LoVo (cell line): ENCODE results near the gene SP140L.
"Not testable (repeated sequence)": the region's sequence is repeated elsewhere in the genome, so short reads cannot be mapped to it uniquely, and the experiment has no call there.

Experiments used
- DNase-seq: peaks from one replicate; pipeline ENCODE4 v3.0.0-alpha.2; 2016; ENCODE audit warnings: low spot score

Gene SP140L

GRCh38 chr2:230323385-230324106 is 3.4 kb upstream of the SP140L start:
- no peak for DNase-seq

- DNase-seq = no peak
Observed at GRCh38 chr2:230324503-230324902, 2.5 kb upstream of the SP140L start.

DNA sequence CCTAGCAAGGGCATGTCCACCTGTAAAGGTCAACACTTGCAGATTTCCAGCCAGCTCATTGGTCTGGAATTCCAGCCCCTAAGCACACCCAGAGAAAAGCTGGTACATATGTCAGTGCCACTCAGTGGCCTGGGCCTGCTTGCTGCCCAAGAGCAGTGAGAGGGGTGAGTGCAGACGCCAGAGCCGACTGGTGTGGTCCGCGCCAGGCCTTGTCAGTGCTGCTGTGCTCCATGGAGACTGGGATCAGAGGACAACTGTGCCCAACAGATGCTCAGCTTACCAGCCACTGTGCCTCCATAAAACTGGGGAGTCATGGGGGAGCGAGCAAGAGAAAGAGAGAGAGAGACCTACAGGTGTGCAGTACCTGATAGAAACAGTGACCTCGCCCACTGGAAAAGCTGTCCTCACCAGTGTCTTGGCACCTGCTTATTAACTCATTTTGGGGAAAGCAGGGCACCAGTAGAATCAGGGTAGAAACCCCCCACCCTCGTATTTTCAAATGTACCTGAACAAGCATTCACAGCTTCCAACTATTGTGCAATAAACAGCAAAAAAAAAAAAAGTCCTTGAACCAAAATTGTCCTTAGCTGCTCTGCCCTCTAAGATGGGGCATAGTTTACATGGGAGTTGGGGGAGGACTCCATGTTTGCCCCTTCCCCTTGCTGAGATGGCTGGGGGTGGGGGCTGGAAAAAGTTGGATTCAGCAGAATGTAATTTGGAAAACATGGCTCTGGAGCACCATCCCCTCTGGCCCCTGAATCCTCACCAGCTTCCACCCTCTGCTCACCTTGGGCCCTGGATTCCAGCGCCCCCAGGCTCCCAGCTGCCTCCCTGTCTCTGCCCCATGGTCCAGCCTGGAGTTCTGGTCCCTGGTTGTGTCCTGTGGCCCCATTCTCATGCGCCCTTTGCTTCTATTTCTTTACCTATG is 1.4 kb upstream of the SP140L start:
- no peak for DNase-seq

GRCh38 chr2:230327418-230328154 is 593 bp downstream of the SP140L start:
- peak; percentile 2 for DNase-seq

DNA sequence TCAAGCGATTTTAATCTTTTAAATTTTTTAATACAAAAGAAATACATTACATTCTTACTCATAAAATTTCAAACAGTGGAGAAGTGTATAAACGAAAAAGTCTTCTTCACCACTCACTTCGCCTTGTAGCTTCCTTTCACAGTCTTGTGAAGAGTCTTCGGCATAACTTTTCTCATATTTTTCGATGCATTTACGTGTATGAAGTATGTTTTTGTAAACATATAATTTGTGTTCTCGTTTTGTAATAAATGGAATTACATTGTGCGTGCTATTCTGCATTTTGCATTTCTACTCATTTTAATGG is 1.1 kb downstream of the SP140L start:
- DNase-seq = no peak

DNA sequence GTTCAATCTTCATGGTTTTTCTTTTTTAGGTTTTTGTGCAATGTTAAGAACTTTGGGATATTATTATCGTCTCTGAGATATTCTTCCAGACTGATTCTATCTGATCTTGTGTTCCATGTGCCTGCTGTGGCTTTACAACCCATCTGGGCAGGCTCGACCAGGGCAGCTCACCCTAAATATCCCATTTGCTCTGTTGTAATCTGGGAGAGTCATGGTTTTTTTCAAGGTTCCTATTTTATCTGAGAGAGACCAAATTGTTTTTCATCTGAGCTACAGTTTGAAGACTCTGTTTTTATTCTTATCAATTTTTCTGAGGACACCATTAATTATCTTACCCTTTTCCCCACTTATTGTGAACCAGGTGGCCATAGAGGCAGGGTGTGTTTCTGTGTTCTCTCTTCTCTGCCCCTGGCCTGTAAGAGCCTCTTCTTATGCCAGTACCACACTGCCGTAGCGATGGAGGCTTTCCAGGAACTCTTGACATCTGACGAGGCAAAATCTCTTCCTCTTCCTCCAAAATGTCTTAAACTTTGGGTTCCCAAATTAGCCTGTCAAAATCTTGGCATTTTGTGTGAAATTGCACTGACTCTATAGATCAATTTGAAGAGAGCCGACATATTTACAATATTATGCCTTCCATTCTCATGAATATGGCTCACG is 3.1 kb downstream of the SP140L start:
- no peak for DNase-seq

DNA sequence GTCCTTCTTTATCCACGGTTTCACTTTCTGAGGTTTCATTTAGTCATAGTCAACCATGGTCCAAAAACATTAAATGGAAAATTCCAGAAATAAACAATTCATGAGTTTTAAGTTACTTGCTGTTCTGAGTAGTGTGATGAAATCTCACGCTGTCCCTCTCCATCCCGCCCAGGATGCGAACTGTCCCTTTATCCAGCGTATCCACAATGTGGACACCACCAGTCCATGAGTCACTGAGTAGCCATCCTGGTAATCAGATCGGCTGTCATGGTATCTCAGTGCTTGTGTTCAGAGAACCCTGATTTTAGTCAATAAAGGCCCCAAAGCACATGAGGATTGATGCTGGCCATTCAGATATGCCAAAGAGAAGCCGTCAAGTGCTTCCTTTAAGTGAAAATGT is 3.7 kb downstream of the SP140L start:
- DNase-seq = no peak

DNA sequence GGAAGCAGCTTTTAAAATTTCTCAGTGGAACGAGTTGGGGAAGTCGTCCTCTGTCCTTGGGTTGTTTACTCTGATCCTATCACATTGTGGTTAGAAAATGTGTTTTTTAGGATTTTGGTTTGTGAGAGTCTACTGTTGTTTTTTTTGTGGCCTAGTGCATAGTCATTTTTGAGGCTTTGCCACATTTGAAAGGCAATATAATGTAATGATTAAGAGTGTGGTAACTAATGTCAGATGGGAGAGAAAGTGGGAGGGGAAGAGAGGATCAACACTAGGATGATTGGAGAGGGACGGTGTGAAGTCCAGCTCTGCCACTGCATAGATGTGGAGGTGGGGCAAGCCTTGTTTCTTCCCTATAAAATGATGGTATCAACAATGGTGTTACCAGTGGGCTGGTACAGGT is 8.5 kb downstream of the SP140L start:
- DNase-seq = no peak

- no peak for DNase-seq
Observed at GRCh38 chr2:230335864-230336506, 9.0 kb downstream of the SP140L start.

DNA sequence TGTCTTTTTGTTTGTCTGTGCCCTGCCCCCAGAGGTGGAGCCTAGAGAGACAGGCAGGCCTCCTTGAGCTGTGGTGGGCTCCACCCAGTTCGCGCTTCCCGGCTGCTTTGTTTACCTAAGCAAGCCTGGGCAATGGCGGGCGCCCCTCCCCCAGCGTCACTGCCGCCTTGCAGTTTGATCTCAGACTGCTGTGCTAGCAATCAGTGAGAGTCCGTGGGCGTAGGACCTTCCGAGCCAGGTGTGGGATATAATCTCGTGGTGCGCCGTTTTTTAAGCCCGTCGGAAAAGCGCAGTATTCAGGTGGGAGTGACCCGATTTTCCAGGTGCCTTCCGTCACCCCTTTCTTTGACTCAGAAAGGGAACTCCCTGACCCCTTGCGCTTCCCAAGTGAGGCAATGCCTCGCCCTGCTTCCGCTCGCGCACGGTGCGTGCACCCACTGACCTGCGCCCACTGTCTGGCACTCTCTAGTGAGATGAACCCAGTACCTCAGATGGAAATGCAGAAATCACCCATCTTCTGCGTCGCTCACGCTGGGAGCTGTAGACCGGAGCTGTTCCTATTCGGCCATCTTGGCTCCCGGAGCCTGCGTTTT is 15.0 kb downstream of the SP140L start:
- DNase-seq = not testable (repeated sequence)

DNA sequence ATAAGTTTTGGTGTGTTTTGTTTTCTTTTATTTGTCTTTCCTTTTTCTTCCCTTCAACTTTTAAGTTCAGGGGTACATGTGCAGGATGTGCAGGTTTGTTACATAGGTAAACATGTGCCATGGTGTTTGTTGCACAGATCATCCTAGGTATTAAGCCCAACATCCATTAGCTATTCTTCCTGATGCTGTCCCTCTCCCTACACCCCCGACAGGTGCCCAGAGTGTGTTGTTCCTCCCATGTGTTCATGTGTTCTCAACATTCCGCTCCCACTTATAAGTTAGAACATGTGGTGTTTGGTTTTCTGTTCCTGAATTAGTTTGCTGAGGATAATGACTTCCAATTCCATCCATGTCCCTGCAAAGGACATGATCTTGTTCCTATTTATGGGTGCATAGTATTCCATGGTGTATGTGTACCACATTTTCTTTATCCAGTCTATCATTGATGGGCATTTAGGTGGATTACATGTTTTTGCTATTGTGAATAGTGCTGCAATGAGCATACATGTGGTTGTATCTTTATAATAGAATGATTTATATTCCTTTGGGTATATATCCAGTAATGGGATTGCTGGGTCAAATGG is 16.1 kb downstream of the SP140L start:
- DNase-seq = not testable (repeated sequence)

- DNase-seq = no peak
Observed at GRCh38 chr2:230343747-230344146, 16.8 kb downstream of the SP140L start.

- no peak for DNase-seq
Observed at GRCh38 chr2:230346465-230346864, 19.5 kb downstream of the SP140L start.

DNA sequence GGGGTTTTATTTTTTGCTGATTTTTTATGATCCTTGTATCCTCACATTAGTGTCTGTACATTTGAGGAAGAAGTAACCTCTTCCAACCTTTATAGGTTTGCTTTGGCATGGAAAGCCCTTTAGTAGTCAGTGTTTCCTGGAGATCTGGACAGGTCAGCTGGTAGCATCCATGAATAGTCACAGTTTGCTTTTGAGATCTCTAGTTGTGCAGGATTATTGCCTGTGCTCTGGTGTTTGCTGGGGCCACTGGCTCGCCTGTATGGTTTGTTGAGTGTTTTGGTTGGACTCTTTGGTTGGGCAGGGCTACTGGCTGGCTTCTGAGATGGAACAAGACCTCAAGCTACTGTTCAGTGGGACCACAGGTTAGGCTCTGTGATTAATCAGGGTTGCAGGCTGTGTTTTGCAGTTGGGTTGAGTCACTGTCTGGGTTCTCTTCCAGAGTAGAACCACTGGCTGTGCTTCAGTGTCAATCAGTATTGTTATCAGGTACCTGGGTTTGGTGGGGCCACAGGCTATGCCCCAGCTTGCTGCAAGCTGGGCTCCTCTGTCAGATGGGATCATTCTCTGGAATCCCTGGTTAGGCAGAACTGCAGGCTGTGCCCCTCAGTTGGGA is 20.0 kb downstream of the SP140L start:
- no peak for DNase-seq

DNA sequence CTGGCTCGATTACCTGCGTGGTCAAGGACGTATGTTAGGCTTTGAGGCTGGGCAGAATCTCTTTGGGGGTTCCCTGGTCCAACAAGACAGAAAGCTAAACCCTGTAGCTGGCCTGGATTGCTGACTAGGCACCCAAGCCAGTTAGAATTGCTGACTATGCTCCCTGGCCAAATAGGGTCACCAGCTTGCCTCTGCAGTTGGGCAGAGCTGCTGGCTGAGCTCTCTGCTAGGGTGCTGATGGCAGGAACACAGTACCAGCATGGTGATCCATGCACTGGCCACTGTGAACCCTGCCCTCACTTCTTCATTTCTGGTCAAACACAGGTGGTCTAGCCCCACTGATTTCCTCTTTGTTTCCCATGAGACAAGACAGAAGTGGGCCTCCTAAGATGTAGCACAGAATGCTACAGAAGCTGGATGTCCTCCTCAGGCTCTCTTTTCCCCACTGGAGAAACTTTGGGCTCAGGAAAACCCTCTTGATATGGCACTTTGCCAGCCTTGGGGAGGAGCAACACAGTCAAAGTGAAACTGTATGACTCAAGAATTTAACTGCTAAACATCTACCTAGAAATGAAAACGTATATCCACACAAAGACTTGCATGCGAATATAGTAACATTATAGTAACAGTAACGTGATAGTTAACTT is 20.8 kb downstream of the SP140L start:
- DNase-seq = peak; percentile 52

GRCh38 chr2:230348787-230349186 is 21.8 kb downstream of the SP140L start:
- no peak for DNase-seq

GRCh38 chr2:230356084-230356483 is 29.1 kb downstream of the SP140L start:
- DNase-seq = no peak

- DNase-seq = no peak
Observed at GRCh38 chr2:230358305-230358704, 31.3 kb downstream of the SP140L start.

DNA sequence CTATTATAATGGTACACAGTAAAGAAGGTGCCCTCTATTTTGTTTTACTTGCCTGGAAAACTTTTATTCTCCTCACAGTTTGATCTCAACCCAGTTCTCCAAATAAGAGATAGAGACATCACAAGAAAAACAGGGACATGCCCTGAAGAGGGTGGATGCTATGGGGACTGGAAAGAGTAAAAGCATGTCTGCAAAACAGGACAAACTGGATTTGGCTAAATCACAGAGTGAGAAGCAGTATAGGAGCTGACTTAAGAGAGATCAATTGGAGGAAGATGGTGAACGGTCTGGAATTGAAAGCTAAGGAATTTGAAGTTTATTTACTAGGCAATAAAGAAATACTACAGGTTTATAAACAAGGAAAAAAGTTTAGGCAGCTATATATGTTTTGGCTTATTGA is 33.0 kb downstream of the SP140L start:
- no peak for DNase-seq
